Activated B cell treated with CpG ODN at 0.5 μM for 24 hours (primary cell): ENCODE measurements around the gene TMEM164. TPM values are rescaled to one million over a fixed set of nuclear protein-coding genes. Genes with fewer than 3 reads are reported as not detected.

ENCODE experiments used
- ATAC-seq: fragments of 200-7000 bp; cut with Tn5 transposase; one replicate; pipeline ENCODE4 v1.10.0; 2021; ENCODE audit warnings: low read depth, mild to moderate bottlenecking, moderate library complexity
- CTCF ChIA-PET: fragments of 350-600 bp; sonication (Branson Sonifier 250); formaldehyde crosslinking; loops from one replicate; lab custom pipeline; 2021; ENCODE audit warnings: antibody characterized with exemption; lab: Charles Lee
- POLR2A ChIA-PET: fragments of 350-600 bp; sonication (Branson Sonifier 250); formaldehyde crosslinking; loops from one replicate; lab custom pipeline; 2021; ENCODE audit warnings: antibody characterized with exemption; lab: Charles Lee
- DNase-seq: peaks from one replicate; pipeline ENCODE4 v3.0.0; 2022
- H3K27ac Mint-ChIP-seq: one replicate; pipeline ENCODE4 v1.8.0; 2020; ENCODE audit warnings: mixed read lengths
- H3K27me3 Mint-ChIP-seq: one replicate; pipeline ENCODE4 v1.8.0; 2021; ENCODE audit warnings: mixed read lengths
- H3K36me3 Mint-ChIP-seq: one replicate; pipeline ENCODE4 v1.8.0; 2021; ENCODE audit warnings: low read depth, mixed read lengths
- H3K4me1 Mint-ChIP-seq: one replicate; pipeline ENCODE4 v1.8.0; 2021; ENCODE audit warnings: mixed read lengths
- H3K4me3 Mint-ChIP-seq: one replicate; pipeline ENCODE4 v1.8.0; 2020; ENCODE audit warnings: mild to moderate bottlenecking, mixed read lengths
- H3K9me3 Mint-ChIP-seq: one replicate; pipeline ENCODE4 v1.8.0; 2020; ENCODE audit warnings: mixed read lengths
- intact Hi-C: fragments of 100-400 bp; cut with micrococcal nuclease; formaldehyde crosslinking; loops from one replicate; pipeline ENCODE4 v1.15.1; 2024
- total RNA-seq: library from RNA; stranded (reverse); gene quantifications from 2 replicates; pipeline ENCODE4 v1.2.3, GENCODE V29; 2022
- TF ChIP-seq, protein P1 (sequence below): fragments of 200-600 bp; IDR thresholded peaks from one replicate; pipeline ENCODE4 v1.8.0; 2022; ENCODE audit warnings: antibody characterized with exemption, mild to moderate bottlenecking

Gene TMEM164
- total RNA-seq, 1 donor from 2014 or later = 21.8 TPM

GRCh38 chrX:110051559-110051958 is 48.6 kb downstream of the TMEM164 start:
- Mint-ChIP-seq H3K27me3 (no peaks in the 10 kb centered on the region), H3K4me1 (peaks cover 11% of the 10 kb centered on the region), H3K9me3 (no peaks in the 10 kb centered on the region), H3K4me3 (no peak overlapping the region), H3K36me3 (peaks cover 29% of the 10 kb centered on the region), H3K27ac (no peak overlapping the region)
- intact Hi-C loops = no loop called here
- ATAC-seq = no peak
- TF ChIP-seq, protein P1, sequence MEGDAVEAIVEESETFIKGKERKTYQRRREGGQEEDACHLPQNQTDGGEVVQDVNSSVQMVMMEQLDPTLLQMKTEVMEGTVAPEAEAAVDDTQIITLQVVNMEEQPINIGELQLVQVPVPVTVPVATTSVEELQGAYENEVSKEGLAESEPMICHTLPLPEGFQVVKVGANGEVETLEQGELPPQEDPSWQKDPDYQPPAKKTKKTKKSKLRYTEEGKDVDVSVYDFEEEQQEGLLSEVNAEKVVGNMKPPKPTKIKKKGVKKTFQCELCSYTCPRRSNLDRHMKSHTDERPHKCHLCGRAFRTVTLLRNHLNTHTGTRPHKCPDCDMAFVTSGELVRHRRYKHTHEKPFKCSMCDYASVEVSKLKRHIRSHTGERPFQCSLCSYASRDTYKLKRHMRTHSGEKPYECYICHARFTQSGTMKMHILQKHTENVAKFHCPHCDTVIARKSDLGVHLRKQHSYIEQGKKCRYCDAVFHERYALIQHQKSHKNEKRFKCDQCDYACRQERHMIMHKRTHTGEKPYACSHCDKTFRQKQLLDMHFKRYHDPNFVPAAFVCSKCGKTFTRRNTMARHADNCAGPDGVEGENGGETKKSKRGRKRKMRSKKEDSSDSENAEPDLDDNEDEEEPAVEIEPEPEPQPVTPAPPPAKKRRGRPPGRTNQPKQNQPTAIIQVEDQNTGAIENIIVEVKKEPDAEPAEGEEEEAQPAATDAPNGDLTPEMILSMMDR = no peak
- CTCF ChIA-PET = no interaction called here
- POLR2A ChIA-PET = no interaction called here
- DNase-seq = no peak

- intact Hi-C loops = no loop called here
- CTCF ChIA-PET = no interaction called here
- Mint-ChIP-seq H3K4me1 (peaks cover 10% of the 10 kb centered on the region), H3K36me3 (peaks cover 29% of the 10 kb centered on the region), H3K4me3 (no peak overlapping the region), H3K27ac (no peak overlapping the region), H3K9me3 (no peaks in the 10 kb centered on the region), H3K27me3 (no peaks in the 10 kb centered on the region)
- DNase-seq = no peak
- POLR2A ChIA-PET = no interaction called here
- TF ChIP-seq, protein P1 = no peak
- ATAC-seq = no peak
These were observed 49.4 kb downstream of the TMEM164 start for GRCh38 chrX:110052303-110052702.

GRCh38 chrX:110053453-110053852 is 50.5 kb downstream of the TMEM164 start:
- H3K27me3 Mint-ChIP-seq = no peaks in the 10 kb centered on the region
- no peak for DNase-seq
- peaks cover 29% of the 10 kb centered on the region for H3K36me3 Mint-ChIP-seq
- H3K4me1 Mint-ChIP-seq = peaks cover 14% of the 10 kb centered on the region
- no peak overlapping the region for H3K4me3 Mint-ChIP-seq
- no peak overlapping the region for H3K27ac Mint-ChIP-seq
- no peak for ATAC-seq
- no peaks in the 10 kb centered on the region for H3K9me3 Mint-ChIP-seq
- POLR2A ChIA-PET = no interaction called here
- intact Hi-C loops = no loop called here
- TF ChIP-seq, protein P1 = no peak
- CTCF ChIA-PET = no interaction called here

- Mint-ChIP-seq H3K4me1 (peaks cover 14% of the 10 kb centered on the region), H3K9me3 (no peaks in the 10 kb centered on the region), H3K36me3 (peaks cover 18% of the 10 kb centered on the region), H3K27me3 (no peaks in the 10 kb centered on the region), H3K27ac (no peak overlapping the region), H3K4me3 (no peak overlapping the region)
- ATAC-seq (no peak), DNase-seq (no peak)
- intact Hi-C loops = no loop called here
- POLR2A ChIA-PET = no interaction called here
- CTCF ChIA-PET = no interaction called here
- TF ChIP-seq, protein P1 = no peak
These were observed 52.7 kb downstream of the TMEM164 start for GRCh38 chrX:110055616-110056015.

DNA sequence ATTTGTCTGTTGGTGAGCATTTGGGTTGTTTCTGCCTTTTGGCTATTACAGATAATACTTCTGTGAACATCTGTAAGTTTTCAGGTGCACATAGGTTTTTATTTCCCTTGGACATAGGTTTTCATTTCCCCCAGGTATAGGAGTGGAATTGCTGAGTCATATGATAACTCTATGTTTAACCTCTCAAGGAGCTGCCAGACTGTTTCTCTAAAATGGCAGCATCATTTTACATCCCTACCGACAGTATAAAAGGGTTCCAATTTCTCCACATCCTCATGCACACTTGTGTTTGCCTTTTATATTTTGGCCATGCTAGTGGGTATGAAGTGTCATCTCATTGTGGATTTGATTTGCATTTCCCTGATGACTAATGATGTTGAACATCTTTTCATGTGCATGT is 53.5 kb downstream of the TMEM164 start:
- CTCF ChIA-PET = no interaction called here
- peaks cover 18% of the 10 kb centered on the region for H3K36me3 Mint-ChIP-seq
- H3K27ac Mint-ChIP-seq = no peak overlapping the region
- H3K4me3 Mint-ChIP-seq = no peak overlapping the region
- TF ChIP-seq, protein P1 = no peak
- DNase-seq (no peak), ATAC-seq (no peak)
- POLR2A ChIA-PET = no interaction called here
- H3K4me1 Mint-ChIP-seq = peaks cover 14% of the 10 kb centered on the region
- H3K27me3 Mint-ChIP-seq = no peaks in the 10 kb centered on the region
- intact Hi-C loops = no loop called here
- H3K9me3 Mint-ChIP-seq = no peaks in the 10 kb centered on the region
